ENCODE measurements around the gene GABRR3. TPM values are rescaled to one million over a fixed set of nuclear protein-coding genes. Genes with fewer than 3 reads are reported as not detected.

Gene GABRR3
- total RNA-seq, 1 donor from 2014 or later, result not detected

DNA sequence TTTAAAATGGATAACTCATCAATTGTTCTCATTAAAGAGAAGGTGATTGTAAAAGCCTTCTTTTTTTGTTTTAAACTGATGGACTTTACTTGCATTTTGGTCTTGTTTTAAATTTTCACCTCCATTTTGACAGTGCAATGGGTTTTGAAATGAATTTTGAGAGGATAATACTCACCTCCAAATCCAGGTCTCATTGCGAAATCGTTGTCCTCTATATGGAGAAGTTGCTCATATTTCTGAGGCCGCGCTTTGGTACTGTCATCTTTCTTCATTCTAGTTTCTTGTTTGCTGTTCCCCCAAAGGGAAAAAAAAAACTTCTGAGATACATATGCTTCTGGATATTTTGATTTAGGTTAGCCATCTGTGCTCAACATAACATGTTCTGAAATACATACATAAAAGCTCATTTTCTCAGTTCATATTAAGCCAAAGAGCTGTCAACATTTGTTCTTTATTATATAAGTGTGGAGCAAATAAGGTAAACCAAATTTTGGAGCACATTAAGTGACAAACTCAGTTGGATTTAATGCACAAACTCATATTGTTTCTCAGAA is 9.6 kb downstream of the GABRR3 start:
- intact Hi-C loops (cut with DNase I), result no loop called here
- Histone ChIP-seq H3K27ac (no peak overlapping the region), H3K27me3 (no peaks in the 10 kb centered on the region), H3K36me3 (no peaks in the 10 kb centered on the region), H3K4me3 (no peak overlapping the region), H3K9me3 (no peaks in the 10 kb centered on the region), H3K4me1 (no peaks in the 10 kb centered on the region)
- DNase-seq (ENCODE audit: low spot score in 2 of 2), result no peak
- TF ChIP-seq CTCF (IDR thresholded peaks at IDR 0.05), result no peak

DNA sequence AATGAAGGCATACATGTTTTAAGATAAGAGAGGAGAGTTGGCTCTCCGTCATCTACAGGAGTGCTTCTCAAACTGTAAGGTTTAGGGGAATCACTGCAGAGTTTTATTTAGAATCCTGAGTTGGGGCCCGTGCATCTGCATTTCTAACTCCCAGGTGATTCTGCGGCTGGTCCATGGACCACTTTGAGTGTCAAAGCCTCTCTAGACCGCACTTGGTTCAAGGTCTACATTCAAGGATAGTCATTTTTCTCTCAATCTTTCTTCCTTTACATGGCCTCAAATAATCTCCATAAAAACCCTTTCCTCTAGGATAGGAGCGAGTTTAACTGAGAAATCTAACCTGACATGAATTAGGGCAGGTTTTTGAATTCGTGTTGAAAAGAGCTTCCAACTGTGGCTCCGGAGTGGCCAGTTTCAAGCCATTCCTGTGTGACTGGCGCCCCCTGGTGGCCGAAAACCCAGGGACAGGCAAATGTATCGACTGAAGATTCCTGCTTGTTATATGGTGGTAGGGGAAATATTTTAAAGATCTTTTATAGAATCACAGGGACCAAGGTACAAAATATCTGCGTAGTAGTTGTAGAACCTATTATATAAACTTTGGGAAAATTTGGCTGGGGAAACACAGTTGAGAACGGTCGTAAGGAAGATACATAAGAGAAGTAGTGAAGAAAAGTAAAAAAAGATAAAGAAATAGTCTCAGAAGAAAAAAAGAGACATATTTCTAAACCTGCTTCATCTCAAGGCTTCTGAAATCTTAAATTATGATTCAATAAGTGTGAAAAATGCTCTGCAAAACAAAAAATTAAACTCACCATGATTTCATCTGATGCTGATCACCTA is 11.9 kb downstream of the GABRR3 start:
- Histone ChIP-seq H3K27ac (no peak overlapping the region), H3K4me3 (no peak overlapping the region), H3K4me1 (no peaks in the 10 kb centered on the region), H3K36me3 (no peaks in the 10 kb centered on the region), H3K9me3 (no peaks in the 10 kb centered on the region), H3K27me3 (no peaks in the 10 kb centered on the region)
- peak; percentile 83 to 98 (median 87) for TF ChIP-seq CTCF (IDR thresholded peaks at IDR 0.05)
- intact Hi-C loops (cut with DNase I), result loop anchor here (1.0 kb wide), 1 partner anchor 230 kb away; no protein-coding TSS in a partner anchor
- DNase-seq (ENCODE audit: low spot score in 2 of 2), result peak; percentile 30 to 93

DNA sequence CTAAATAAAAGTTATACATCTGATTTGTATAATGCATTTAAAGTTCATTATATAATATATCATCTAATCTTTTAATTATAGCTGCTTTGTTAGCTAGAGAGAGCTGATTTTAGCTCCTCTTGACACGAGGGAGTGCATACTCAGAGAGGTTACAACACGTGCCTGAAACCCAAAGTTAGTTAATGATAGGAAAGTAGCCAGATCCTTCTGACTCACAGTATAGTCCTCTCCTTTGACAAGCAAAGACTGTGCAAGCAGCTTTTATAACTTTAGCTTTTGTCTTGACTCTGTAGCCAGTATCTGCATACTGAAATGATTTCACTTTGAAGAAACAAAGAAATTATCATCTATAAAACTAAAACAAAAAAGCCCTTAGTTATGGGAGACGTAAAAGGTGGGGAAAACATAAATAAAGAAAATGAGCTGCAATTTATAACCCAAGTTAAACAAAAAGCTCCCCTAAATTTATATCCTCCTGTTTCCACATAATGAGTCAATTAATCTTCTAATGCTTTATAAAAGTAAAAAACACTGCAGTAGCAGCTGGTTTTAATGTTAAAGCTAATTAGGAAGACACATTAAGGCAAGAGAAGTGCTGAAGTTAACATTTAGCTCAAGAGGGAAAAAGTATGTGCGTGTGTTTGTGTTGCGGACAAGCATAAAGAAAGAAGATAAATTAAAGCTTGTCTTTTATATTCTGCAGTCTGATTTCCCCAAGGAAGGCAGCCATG is 13.1 kb downstream of the GABRR3 start:
- Histone ChIP-seq H3K9me3 (no peaks in the 10 kb centered on the region), H3K36me3 (no peaks in the 10 kb centered on the region), H3K27ac (no peak overlapping the region), H3K4me3 (no peak overlapping the region), H3K27me3 (no peaks in the 10 kb centered on the region), H3K4me1 (no peaks in the 10 kb centered on the region)
- DNase-seq (ENCODE audit: low spot score in 2 of 2), result no peak
- intact Hi-C loops (cut with DNase I), result no loop called here
- no peak for TF ChIP-seq CTCF (IDR thresholded peaks at IDR 0.05)

- TF ChIP-seq CTCF (IDR thresholded peaks at IDR 0.05), result no peak
- no peaks in the 10 kb centered on the region for H3K27me3 ChIP-seq
- H3K27ac ChIP-seq, result no peak overlapping the region
- no peak overlapping the region for H3K4me3 ChIP-seq
- intact Hi-C loops (cut with DNase I), result no loop called here
- no peaks in the 10 kb centered on the region for H3K4me1 ChIP-seq
- no peaks in the 10 kb centered on the region for H3K36me3 ChIP-seq
- H3K9me3 ChIP-seq, result no peaks in the 10 kb centered on the region
- no peak for DNase-seq (ENCODE audit: low spot score in 2 of 2)
These were observed 14.7 kb downstream of the GABRR3 start for GRCh38 chr3:98020412-98020811.

GRCh38 chr3:98018301-98018700 is 16.8 kb downstream of the GABRR3 start:
- Histone ChIP-seq H3K4me1 (no peaks in the 10 kb centered on the region), H3K4me3 (no peak overlapping the region), H3K27ac (no peak overlapping the region), H3K9me3 (no peaks in the 10 kb centered on the region), H3K27me3 (no peaks in the 10 kb centered on the region), H3K36me3 (no peaks in the 10 kb centered on the region)
- no peak for DNase-seq (ENCODE audit: low spot score in 2 of 2)
- intact Hi-C loops (cut with DNase I), result no loop called here
- no peak for TF ChIP-seq CTCF (IDR thresholded peaks at IDR 0.05)
